ENCODE results near the gene SUPT4H1. TPM values are rescaled to one million over a fixed set of nuclear protein-coding genes. Genes with fewer than 3 reads are reported as not detected.

SUPT4H1 gene
- total RNA-seq, 1 donor = 49.9 TPM

DNA sequence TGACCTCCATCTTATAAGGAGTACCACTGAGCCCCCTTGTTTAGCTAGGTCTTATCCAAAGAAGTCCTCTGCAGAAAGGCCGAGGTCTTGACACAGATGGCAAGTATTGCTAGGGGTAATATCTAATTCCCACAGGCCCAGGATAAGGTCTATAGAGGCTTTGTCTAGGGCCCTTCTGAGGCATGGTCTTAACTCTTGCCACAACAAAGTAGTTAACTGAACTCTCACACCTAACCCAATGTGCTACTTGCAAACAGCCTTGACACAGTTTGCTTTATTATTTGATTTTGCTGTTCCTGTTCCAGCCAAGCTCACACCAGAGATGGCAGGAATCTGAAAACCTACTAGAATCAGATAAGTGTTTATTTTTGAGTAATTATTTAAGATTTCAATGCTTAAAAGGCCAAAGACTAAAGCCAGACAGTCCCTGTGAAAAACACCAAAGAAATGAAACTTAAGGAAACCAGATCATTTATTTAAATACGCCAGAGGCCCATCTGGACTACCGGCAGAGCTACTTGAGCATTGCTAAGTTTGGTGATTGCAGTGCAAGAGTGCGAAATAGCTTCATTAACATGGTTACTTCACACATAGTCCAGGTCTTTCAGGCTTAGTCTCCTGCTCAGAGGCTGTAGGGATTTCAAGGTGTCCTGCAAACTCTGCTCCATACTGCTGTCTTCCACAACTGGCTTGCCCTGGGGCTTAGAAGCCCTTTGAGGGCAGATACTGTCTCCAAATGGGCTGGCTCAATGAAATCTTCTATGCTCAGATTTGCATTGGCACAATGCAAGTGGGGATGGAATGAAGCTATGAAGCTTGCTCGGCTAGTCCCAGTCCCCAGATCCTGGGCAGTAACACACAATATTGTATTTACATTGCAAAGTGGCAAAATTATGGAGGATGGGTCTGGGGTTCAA is 28.5 kb upstream of the SUPT4H1 start:
- Histone ChIP-seq H3K27ac (ENCODE audit: low read depth, low read length) (no peak overlapping the region), H3K9me3 (ENCODE audit: low read depth, low read length) (no peaks in the 10 kb centered on the region), H3K79me2 (ENCODE audit: insufficient read depth, low read length) (no peaks in the 10 kb centered on the region), H3K4me2 (ENCODE audit: insufficient read depth, low read length) (no peak overlapping the region), H3K36me3 (ENCODE audit: insufficient read depth, low read length) (no peaks in the 10 kb centered on the region), H3K27me3 (ENCODE audit: insufficient read depth, low read length) (no peaks in the 10 kb centered on the region), H2AFZ (ENCODE audit: low read length) (no peak overlapping the region), H4K20me1 (ENCODE audit: insufficient read depth, low read length) (no peaks in the 10 kb centered on the region), H3K4me1 (ENCODE audit: insufficient read depth, low read length) (no peaks in the 10 kb centered on the region), H3K4me3 (ENCODE audit: insufficient read depth, low read length) (no peak overlapping the region)
- no peak for DNase-seq (ENCODE audit: insufficient read length, low spot score, missing footprints)
- TF ChIP-seq CTCF (IDR thresholded peaks at IDR 0.05; ENCODE audit: extremely low read depth, low read depth, low read length) = no peak

- H2AFZ ChIP-seq (ENCODE audit: low read length) = no peak overlapping the region
- H4K20me1 ChIP-seq (ENCODE audit: insufficient read depth, low read length) = no peaks in the 10 kb centered on the region
- H3K4me3 ChIP-seq (ENCODE audit: insufficient read depth, low read length) = no peak overlapping the region
- no peak for DNase-seq (ENCODE audit: insufficient read length, low spot score, missing footprints)
- no peaks in the 10 kb centered on the region for H3K79me2 ChIP-seq (ENCODE audit: insufficient read depth, low read length)
- no peak overlapping the region for H3K27ac ChIP-seq (ENCODE audit: low read depth, low read length)
- no peaks in the 10 kb centered on the region for H3K27me3 ChIP-seq (ENCODE audit: insufficient read depth, low read length)
- no peaks in the 10 kb centered on the region for H3K4me1 ChIP-seq (ENCODE audit: insufficient read depth, low read length)
- H3K4me2 ChIP-seq (ENCODE audit: insufficient read depth, low read length) = no peak overlapping the region
- no peaks in the 10 kb centered on the region for H3K9me3 ChIP-seq (ENCODE audit: low read depth, low read length)
- no peaks in the 10 kb centered on the region for H3K36me3 ChIP-seq (ENCODE audit: insufficient read depth, low read length)
- TF ChIP-seq CTCF (IDR thresholded peaks at IDR 0.05; ENCODE audit: extremely low read depth, low read depth, low read length) = no peak
Measured at GRCh38 chr17:58379511-58379824, 27.5 kb upstream of the SUPT4H1 start.

- no peak for TF ChIP-seq CTCF (IDR thresholded peaks at IDR 0.05; ENCODE audit: extremely low read depth, low read depth, low read length)
- no peak overlapping the region for H2AFZ ChIP-seq (ENCODE audit: low read length)
- H3K4me3 ChIP-seq (ENCODE audit: insufficient read depth, low read length) = no peak overlapping the region
- H3K9me3 ChIP-seq (ENCODE audit: low read depth, low read length) = no peaks in the 10 kb centered on the region
- no peak for DNase-seq (ENCODE audit: insufficient read length, low spot score, missing footprints)
- no peaks in the 10 kb centered on the region for H3K36me3 ChIP-seq (ENCODE audit: insufficient read depth, low read length)
- H4K20me1 ChIP-seq (ENCODE audit: insufficient read depth, low read length) = no peaks in the 10 kb centered on the region
- H3K27ac ChIP-seq (ENCODE audit: low read depth, low read length) = no peak overlapping the region
- no peaks in the 10 kb centered on the region for H3K27me3 ChIP-seq (ENCODE audit: insufficient read depth, low read length)
- no peaks in the 10 kb centered on the region for H3K79me2 ChIP-seq (ENCODE audit: insufficient read depth, low read length)
- no peak overlapping the region for H3K4me2 ChIP-seq (ENCODE audit: insufficient read depth, low read length)
- H3K4me1 ChIP-seq (ENCODE audit: insufficient read depth, low read length) = no peaks in the 10 kb centered on the region
Measured at GRCh38 chr17:58378733-58379510, 26.9 kb upstream of the SUPT4H1 start.

- Histone ChIP-seq H2AFZ (ENCODE audit: low read length) (no peak overlapping the region), H3K4me1 (ENCODE audit: insufficient read depth, low read length) (no peaks in the 10 kb centered on the region), H3K4me3 (ENCODE audit: insufficient read depth, low read length) (no peak overlapping the region), H3K79me2 (ENCODE audit: insufficient read depth, low read length) (no peaks in the 10 kb centered on the region), H3K9me3 (ENCODE audit: low read depth, low read length) (no peaks in the 10 kb centered on the region), H3K36me3 (ENCODE audit: insufficient read depth, low read length) (no peaks in the 10 kb centered on the region), H3K4me2 (ENCODE audit: insufficient read depth, low read length) (no peak overlapping the region), H3K27ac (ENCODE audit: low read depth, low read length) (no peak overlapping the region), H3K27me3 (ENCODE audit: insufficient read depth, low read length) (no peaks in the 10 kb centered on the region), H4K20me1 (ENCODE audit: insufficient read depth, low read length) (no peaks in the 10 kb centered on the region)
- no peak for DNase-seq (ENCODE audit: insufficient read length, low spot score, missing footprints)
- no peak for TF ChIP-seq CTCF (IDR thresholded peaks at IDR 0.05; ENCODE audit: extremely low read depth, low read depth, low read length)
Measured at GRCh38 chr17:58377661-58378060, 25.7 kb upstream of the SUPT4H1 start.

All from osteoblast (primary cell).